ENCODE measurements around the gene HMGCR. TPM values are rescaled to one million over a fixed set of nuclear protein-coding genes. Genes with fewer than 3 reads are reported as not detected.
"Not testable (repeated sequence)": the region's sequence is repeated elsewhere in the genome, so short reads cannot be mapped to it uniquely, and the experiment has no call there.

The HMGCR gene
- total RNA-seq (10 to 100 TPM in 9 of 10 donors, 1 to 10 TPM in 1; 9.8 to 16.3 (median 11.4) TPM), polyA plus RNA-seq (1 to 10 TPM; 1.9 to 6.0 TPM)
- long read RNA-seq, donor 1, full-length matches to known transcripts, result 4 of 5 reads
- long read RNA-seq, donor 1, partial matches to known transcripts, result 0 of 5 reads
- long read RNA-seq, donor 1, other reads (novel, unspliced or antisense), result 1 of 5 reads
- long read RNA-seq, donor 2, full-length matches to known transcripts, result 3 of 7 reads
- long read RNA-seq, donor 2, partial matches to known transcripts, result 2 of 7 reads
- long read RNA-seq, donor 2, other reads (novel, unspliced or antisense), result 2 of 7 reads
- long read RNA-seq, donor 3, full-length matches to known transcripts, result 22 of 34 reads
- long read RNA-seq, donor 3, partial matches to known transcripts, result 7 of 34 reads
- long read RNA-seq, donor 3, other reads (novel, unspliced or antisense), result 5 of 34 reads

GRCh38 chr5:75336615-75337336 lies at the start of gene HMGCR:
HMGCR (plus strand) TSS chr5:75337220; CDS start chr5:75342606, 5,386 bp downstream.
- ATAC-seq, result peak; percentile 99 to 100 (median 99)
- Histone ChIP-seq H3K36me3 (peaks cover 0 to 5% (median 0%) of the 10 kb centered on the region in 9 donors), H3K4me3 (peak within 1 kb of the TSS; percentile 72 to 99 (median 90)), H3K27ac (peak within 1 kb of the TSS; percentile 37 to 95 (median 90)), H3K4me1 (peaks cover 2 to 28% (median 18%) of the 10 kb centered on the region in 9 donors), H3K9me3 (no peaks in the 10 kb centered on the region), H3K27me3 (no peaks in the 10 kb centered on the region)
- DNase-seq, result peak; percentile 97 to 99
- WGBS, 2 donors, result 0% methylated on average over 56 of the region's 56 CpGs
- intact Hi-C loops (cut with DNase I), result loop anchor here in 6 of 10 donors (2.0 to 10.0 kb wide), 9 partner anchors 99 to 346 kb away; partner anchors contain the start of genes ANKRD31 (in 6 of the 6), CERT1 (in 2 of the 6), GCNT4 (in 2 of the 6) and POLK (in 2 of the 6)
- TF ChIP-seq CTCF (IDR thresholded peaks at IDR 0.05), result peak in 5 of 9 donors; percentile 5 to 53 (median 41)

GRCh38 chr5:75291844-75292243 lies 45.2 kb upstream of the HMGCR start:
- H3K27me3 ChIP-seq; H3K36me3 ChIP-seq; DNase-seq; H3K4me1 ChIP-seq; intact Hi-C loops (cut with DNase I); H3K4me3 ChIP-seq; ATAC-seq; H3K27ac ChIP-seq; H3K9me3 ChIP-seq: not testable (repeated sequence)
- WGBS, 2 donors, result 78 to 84% methylated on average over 3 of the region's 3 CpGs

- intact Hi-C loops (cut with DNase I), result no loop called here
- Histone ChIP-seq H3K4me1 (no peaks in the 10 kb centered on the region), H3K27ac (no peak overlapping the region), H3K9me3 (peaks cover 0 to 8% (median 0%) of the 10 kb centered on the region in 11 donors), H3K27me3 (no peaks in the 10 kb centered on the region), H3K4me3 (no peak overlapping the region), H3K36me3 (no peaks in the 10 kb centered on the region)
- ATAC-seq, result no peak
- TF ChIP-seq CTCF (IDR thresholded peaks at IDR 0.05), result no peak
- no peak for DNase-seq
Measured at GRCh38 chr5:75300084-75300483, 36.9 kb upstream of the HMGCR start.

GRCh38 chr5:75303419-75303818 lies 33.6 kb upstream of the HMGCR start:
- Histone ChIP-seq H3K9me3 (no peaks in the 10 kb centered on the region), H3K27ac (no peak overlapping the region), H3K27me3 (no peaks in the 10 kb centered on the region), H3K36me3 (no peaks in the 10 kb centered on the region), H3K4me1 (no peaks in the 10 kb centered on the region), H3K4me3 (no peak overlapping the region)
- intact Hi-C loops (cut with DNase I), result no loop called here
- WGBS, 2 donors, result 80 to 87% methylated on average over 4 of the region's 4 CpGs
- no peak for TF ChIP-seq CTCF (IDR thresholded peaks at IDR 0.05)
- DNase-seq (no peak), ATAC-seq (no peak)

GRCh38 chr5:75304486-75304885 lies 32.5 kb upstream of the HMGCR start:
- ATAC-seq; H3K27me3 ChIP-seq; intact Hi-C loops (cut with DNase I); H3K9me3 ChIP-seq; H3K4me1 ChIP-seq; H3K27ac ChIP-seq; H3K4me3 ChIP-seq; H3K36me3 ChIP-seq; DNase-seq: not testable (repeated sequence)
- 83 to 84% methylated on average over 11 of the region's 11 CpGs for WGBS, 2 donors

Measured in heart right ventricle (tissue), 16 donors.